Body of pancreas (tissue), 4 donors: Measurements from ENCODE around the gene MADCAM1.

Experiments used
- CTCF ChIP-seq, 7 experiments: fragments of 450-650 bp in 4 of 7; fragments of 200-600 bp in 3 of 7; sonication (generic) in 3 of 7; IDR thresholded peaks; one replicate each; pipeline ENCODE4 v1.5.1; 2016 to 2019; ENCODE audit warnings: antibody characterized with exemption in 7 of 7
- POLR2A ChIP-seq, 3 donors: fragments of 450-650 bp; IDR thresholded peaks; one replicate each; pipeline ENCODE4 v1.6.1; 2016; ENCODE audit warnings: antibody characterized with exemption in 3 of 3, mild to moderate bottlenecking in 2 of 3

GRCh38 chr19:492091-492531, 4.2 kb upstream of the MADCAM1 start:
- no peak for TF ChIP-seq POLR2A (IDR thresholded peaks at IDR 0.05)
- TF ChIP-seq CTCF (IDR thresholded peaks at IDR 0.05) = no peak
